BE2C (cell line): ENCODE results near the gene STXBP5.

Source experiments
- DNase-seq: peaks from one replicate; pipeline ENCODE4 v3.0.0-alpha.2; 2020
- H3K27me3 ChIP-seq: fragments of 250-450 bp; sonication (Bioruptor Pico); 2 replicates; pipeline ENCODE4 v1.5.1; 2020; ENCODE audit warnings: mild to moderate bottlenecking
- H3K36me3 ChIP-seq: fragments of 250-450 bp; sonication (Bioruptor Pico); 2 replicates; pipeline ENCODE4 v1.5.1; 2020; ENCODE audit warnings: mild to moderate bottlenecking
- H3K4me1 ChIP-seq: fragments of 250-450 bp; sonication (Bioruptor Pico); 2 replicates; pipeline ENCODE4 v1.5.1; 2020
- H3K4me3 ChIP-seq: 2 replicates; pipeline ENCODE4 v1.5.1; 2011; ENCODE audit warnings: low read depth, low read length
- H3K9me3 ChIP-seq: fragments of 250-450 bp; sonication (Bioruptor Pico); 2 replicates; pipeline ENCODE4 v1.5.1; 2020
- CTCF ChIP-seq: IDR thresholded peaks from 2 replicates; pipeline ENCODE4 v1.5.1; 2012; ENCODE audit warnings: mild to moderate bottlenecking, low read depth, low read length

STXBP5 gene

GRCh38 chr6:147390909-147391536 lies 186.8 kb downstream of the STXBP5 start:
- peak; percentile 55 for TF ChIP-seq CTCF
- peak; percentile 31 for DNase-seq
- Histone ChIP-seq H3K36me3 (no peaks in the 10 kb centered on the region), H3K4me1 (no peaks in the 10 kb centered on the region), H3K4me3 (no peak overlapping the region), H3K9me3 (no peaks in the 10 kb centered on the region), H3K27me3 (no peaks in the 10 kb centered on the region)

- H3K36me3 ChIP-seq: no peaks in the 10 kb centered on the region
- H3K4me3 ChIP-seq: no peak overlapping the region
- H3K27me3 ChIP-seq: no peaks in the 10 kb centered on the region
- H3K4me1 ChIP-seq: no peaks in the 10 kb centered on the region
- no peak for TF ChIP-seq CTCF
- no peaks in the 10 kb centered on the region for H3K9me3 ChIP-seq
- no peak for DNase-seq
Observed at GRCh38 chr6:147392917-147393625, 188.9 kb downstream of the STXBP5 start.

GRCh38 chr6:147395158-147395557 lies 190.9 kb downstream of the STXBP5 start:
- Histone ChIP-seq H3K27me3 (no peaks in the 10 kb centered on the region), H3K4me3 (no peak overlapping the region), H3K4me1 (no peaks in the 10 kb centered on the region), H3K9me3 (no peaks in the 10 kb centered on the region), H3K36me3 (no peaks in the 10 kb centered on the region)
- no peak for DNase-seq
- TF ChIP-seq CTCF: no peak

GRCh38 chr6:147397306-147397705 lies 193.1 kb downstream of the STXBP5 start:
- H3K9me3 ChIP-seq: no peaks in the 10 kb centered on the region
- no peak for TF ChIP-seq CTCF
- no peaks in the 10 kb centered on the region for H3K27me3 ChIP-seq
- H3K36me3 ChIP-seq: no peaks in the 10 kb centered on the region
- H3K4me1 ChIP-seq: no peaks in the 10 kb centered on the region
- no peak for DNase-seq
- H3K4me3 ChIP-seq: no peak overlapping the region

- no peak overlapping the region for H3K4me3 ChIP-seq
Observed at GRCh38 chr6:147400968-147401367, 196.8 kb downstream of the STXBP5 start.

More at GRCh38 chr6:147400968-147401367, 196.8 kb downstream of the STXBP5 start:
- no peak for TF ChIP-seq CTCF
- Histone ChIP-seq H3K36me3 (no peaks in the 10 kb centered on the region), H3K4me1 (no peaks in the 10 kb centered on the region), H3K9me3 (no peaks in the 10 kb centered on the region), H3K27me3 (no peaks in the 10 kb centered on the region)
- DNase-seq: no peak
